ENCODE results near the gene PEX5L.

GRCh38 chr3:179809639-179810038 lies 227.1 kb downstream of the PEX5L start:
- TF ChIP-seq GATA3 (IDR thresholded peaks at IDR 0.05; ENCODE audit: low read depth, low read length) (no peak), GATA2 (IDR thresholded peaks at IDR 0.05; ENCODE audit: low read depth, low read length) (no peak)

All from SH-SY5Y (cell line).